ENCODE data around the gene AICDA. TPM values are rescaled to one million over a fixed set of nuclear protein-coding genes. Genes with fewer than 3 reads are reported as not detected.
A peak's percentile ranks its signal among the peaks of the same experiment; 100 is the strongest.

AICDA gene
- not detected in 2 replicates for total RNA-seq

DNA sequence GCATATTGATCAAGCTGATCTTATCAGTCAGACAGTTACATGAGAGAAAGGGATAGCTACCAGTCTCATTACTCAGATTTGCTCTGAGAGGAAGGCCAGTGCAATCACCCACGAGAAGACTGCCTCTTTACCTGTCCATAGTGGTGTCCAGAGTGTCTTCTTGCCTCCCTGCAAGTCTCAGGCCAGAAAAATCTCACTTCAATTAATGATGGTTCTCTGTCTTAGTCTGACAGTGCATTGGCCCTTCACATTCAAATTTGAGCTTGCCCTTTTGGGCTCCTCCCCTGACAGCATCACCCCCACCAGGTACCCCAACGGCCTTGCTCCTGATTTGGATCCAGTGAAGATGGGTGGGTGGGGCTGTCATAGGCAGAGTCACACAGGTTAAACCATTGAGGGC, at the start of gene AICDA:
TSS of gene AICDA (minus strand) at position 231 of the 400 bp plus-strand sequence. CDS start at position 139, 92 bp downstream.
- intact Hi-C loops (cut with micrococcal nuclease), result no loop called here

DNA sequence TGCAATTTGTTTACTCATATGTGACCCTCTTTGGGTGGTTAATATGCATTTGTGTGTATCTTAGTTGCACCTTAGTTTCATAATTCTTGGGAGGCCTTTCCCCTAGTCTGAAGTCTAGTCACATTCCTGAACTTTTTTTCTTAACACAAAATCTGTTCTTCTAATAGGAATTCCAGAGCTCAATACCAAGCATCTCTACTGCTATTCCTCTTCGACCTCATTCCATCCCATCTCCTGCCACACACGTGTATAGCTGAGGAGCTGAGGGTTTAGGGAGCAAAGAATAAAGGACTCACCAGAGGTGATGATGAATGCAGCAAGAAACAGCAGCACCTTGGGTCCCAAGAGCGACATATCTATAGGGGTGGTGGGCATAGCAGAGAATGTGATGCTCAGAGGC, 49.1 kb upstream of the AICDA start:
- Mint-ChIP-seq H3K27ac (no peak overlapping the region), H3K36me3 (ENCODE audit: low read depth) (no peaks in the 10 kb centered on the region), H3K27me3 (ENCODE audit: insufficient read depth) (peaks cover 21% of the 10 kb centered on the region), H3K4me3 (no peak overlapping the region), H3K9me3 (no peaks in the 10 kb centered on the region), H3K4me1 (ENCODE audit: low read depth) (no peaks in the 10 kb centered on the region)
- DNase-seq (ENCODE audit: low spot score), result no peak
- intact Hi-C loops (cut with micrococcal nuclease), result no loop called here

More for the DNA sequence above, at the start of gene AICDA:
- no peak within 1 kb of the TSS for H3K4me3 Mint-ChIP-seq
- H3K36me3 Mint-ChIP-seq (ENCODE audit: low read depth), result no peaks in the 10 kb centered on the region
- DNase-seq (ENCODE audit: low spot score), result no peak
- H3K27ac Mint-ChIP-seq, result no peak within 1 kb of the TSS
- H3K9me3 Mint-ChIP-seq, result no peaks in the 10 kb centered on the region
- peaks cover 10% of the 10 kb centered on the region for H3K4me1 Mint-ChIP-seq (ENCODE audit: low read depth)
- peaks cover 18% of the 10 kb centered on the region for H3K27me3 Mint-ChIP-seq (ENCODE audit: insufficient read depth)

DNA sequence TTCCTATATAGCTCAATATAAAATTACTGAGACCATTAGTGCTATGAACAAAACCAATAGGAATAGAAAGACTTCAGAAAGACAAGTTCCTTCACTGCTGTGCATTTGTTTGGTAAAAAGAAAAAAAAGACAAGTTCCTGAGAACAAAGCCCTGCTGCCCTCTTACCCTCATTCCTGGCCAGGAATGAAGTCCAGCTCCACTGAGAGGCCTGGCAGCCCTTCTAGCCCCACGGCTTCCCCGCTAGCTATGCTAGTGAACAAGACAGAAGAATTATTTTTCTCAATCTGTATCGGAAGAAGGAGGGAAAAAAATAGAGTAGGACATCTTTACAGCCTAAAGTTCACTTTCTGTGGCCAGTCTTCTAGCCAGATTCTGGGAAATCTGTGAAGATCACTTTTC, 48.4 kb upstream of the AICDA start:
- DNase-seq (ENCODE audit: low spot score), result no peak
- Mint-ChIP-seq H3K27me3 (ENCODE audit: insufficient read depth) (peaks cover 21% of the 10 kb centered on the region), H3K4me1 (ENCODE audit: low read depth) (no peaks in the 10 kb centered on the region), H3K27ac (no peak overlapping the region), H3K36me3 (ENCODE audit: low read depth) (no peaks in the 10 kb centered on the region), H3K9me3 (no peaks in the 10 kb centered on the region), H3K4me3 (no peak overlapping the region)
- intact Hi-C loops (cut with micrococcal nuclease), result no loop called here

DNA sequence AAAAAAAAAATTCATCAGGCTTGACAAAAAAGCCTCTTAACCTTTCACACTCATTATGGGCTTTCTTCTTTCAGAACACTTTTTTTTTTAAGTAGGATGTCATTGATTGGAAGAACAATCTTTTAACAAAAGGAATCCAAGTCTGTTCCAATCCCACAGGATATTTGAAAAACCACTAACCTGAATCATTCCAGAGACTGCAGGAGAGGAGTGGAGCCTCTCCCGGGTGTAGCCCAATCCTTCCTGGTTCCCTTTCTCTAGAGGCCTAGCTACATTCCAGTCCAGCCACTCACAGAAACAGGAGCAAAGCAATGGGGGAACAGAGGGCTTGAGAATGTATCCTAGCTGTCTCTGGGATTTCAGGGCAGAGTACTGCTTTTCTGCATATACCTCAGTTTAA, 45.7 kb upstream of the AICDA start:
- H3K9me3 Mint-ChIP-seq, result no peaks in the 10 kb centered on the region
- intact Hi-C loops (cut with micrococcal nuclease), result no loop called here
- no peaks in the 10 kb centered on the region for H3K4me1 Mint-ChIP-seq (ENCODE audit: low read depth)
- no peaks in the 10 kb centered on the region for H3K36me3 Mint-ChIP-seq (ENCODE audit: low read depth)
- no peak overlapping the region for H3K4me3 Mint-ChIP-seq
- DNase-seq (ENCODE audit: low spot score), result no peak
- peaks cover 30% of the 10 kb centered on the region for H3K27me3 Mint-ChIP-seq (ENCODE audit: insufficient read depth)
- H3K27ac Mint-ChIP-seq, result no peak overlapping the region

DNA sequence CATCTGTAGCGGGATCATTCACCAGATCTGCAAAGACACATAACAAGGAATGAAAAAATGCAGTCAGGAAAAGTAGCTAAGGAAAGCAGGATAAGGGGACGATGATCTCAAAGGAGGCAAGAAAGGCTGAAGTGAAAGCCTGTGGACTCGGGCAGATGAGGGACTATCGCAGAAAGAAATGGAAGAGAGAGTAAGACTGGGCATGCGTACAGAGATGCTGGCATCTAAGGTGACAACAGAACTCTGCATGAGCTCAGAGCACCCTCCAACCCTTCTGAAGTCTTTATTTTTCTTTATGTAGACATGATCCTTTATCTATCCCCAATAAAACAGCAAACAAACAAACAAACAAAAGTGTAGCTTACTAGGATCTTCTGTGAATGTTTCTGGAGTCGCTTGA, 42.8 kb upstream of the AICDA start:
- intact Hi-C loops (cut with micrococcal nuclease), result no loop called here
- Mint-ChIP-seq H3K9me3 (no peaks in the 10 kb centered on the region), H3K36me3 (ENCODE audit: low read depth) (no peaks in the 10 kb centered on the region), H3K27ac (no peak overlapping the region), H3K27me3 (ENCODE audit: insufficient read depth) (peaks cover 46% of the 10 kb centered on the region), H3K4me3 (no peak overlapping the region), H3K4me1 (ENCODE audit: low read depth) (no peaks in the 10 kb centered on the region)
- no peak for DNase-seq (ENCODE audit: low spot score)

DNA sequence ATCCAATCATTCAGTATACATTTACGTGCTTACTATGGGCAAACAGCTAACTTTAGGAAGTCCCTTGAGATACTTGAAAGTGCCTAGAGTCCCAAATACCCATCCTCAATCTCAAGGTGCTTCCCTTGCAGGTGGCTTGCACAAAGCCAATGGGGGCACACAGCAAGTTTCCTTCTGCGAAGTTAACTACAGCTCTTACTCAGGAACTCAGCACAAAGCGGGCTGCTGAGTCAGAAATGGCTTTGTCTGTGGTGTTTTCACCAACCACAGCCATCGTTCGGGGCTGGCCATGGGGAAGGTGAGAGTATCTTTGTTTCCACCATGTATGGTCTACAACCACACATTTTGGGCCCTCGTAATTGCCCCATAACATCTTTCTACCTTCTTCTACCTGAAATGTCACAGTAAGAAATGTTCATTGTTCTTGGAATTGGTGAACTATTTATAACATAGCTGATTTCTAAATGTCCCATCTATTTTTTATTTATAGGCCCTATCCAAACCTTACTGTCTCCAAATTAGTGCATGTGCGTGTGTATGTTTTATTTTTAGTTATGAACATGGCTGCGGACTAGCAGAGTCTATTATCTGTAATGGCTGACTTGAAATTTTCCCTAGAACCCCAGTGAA, 36.0 kb upstream of the AICDA start:
- H3K9me3 Mint-ChIP-seq, result peaks cover 7% of the 10 kb centered on the region
- H3K27ac Mint-ChIP-seq, result peak overlapping the region; percentile 54
- H3K4me1 Mint-ChIP-seq (ENCODE audit: low read depth), result peaks cover 45% of the 10 kb centered on the region
- H3K36me3 Mint-ChIP-seq (ENCODE audit: low read depth), result peaks cover 3% of the 10 kb centered on the region
- DNase-seq (ENCODE audit: low spot score), result peak; percentile 67
- intact Hi-C loops (cut with micrococcal nuclease), result loop anchor here (1.0 to 2.0 kb wide), 5 partner anchors 50 to 716 kb away; no protein-coding TSS in a partner anchor
- H3K4me3 Mint-ChIP-seq, result no peak overlapping the region
- H3K27me3 Mint-ChIP-seq (ENCODE audit: insufficient read depth), result peaks cover 53% of the 10 kb centered on the region

DNA sequence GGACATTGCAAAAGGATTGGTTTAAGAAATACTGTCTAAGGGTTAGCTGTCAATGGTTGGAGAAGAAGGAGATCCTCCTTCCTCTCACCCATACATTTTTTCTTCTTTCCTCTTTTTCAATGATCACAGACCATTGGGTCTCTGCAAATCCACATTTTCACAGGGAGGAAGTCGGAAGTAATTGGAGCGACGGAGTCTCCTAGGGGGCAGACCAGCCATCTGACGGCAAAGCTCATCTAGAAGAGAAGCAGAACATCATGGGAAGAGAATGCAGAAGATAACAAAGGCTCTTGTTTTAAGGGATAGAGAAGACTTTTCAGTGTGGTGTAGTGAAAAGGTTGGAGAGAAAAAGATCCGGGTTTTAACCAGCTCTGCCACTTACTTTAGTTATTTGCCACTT, 35.3 kb upstream of the AICDA start:
- H3K27ac Mint-ChIP-seq, result no peak overlapping the region
- peaks cover 3% of the 10 kb centered on the region for H3K36me3 Mint-ChIP-seq (ENCODE audit: low read depth)
- no peak for DNase-seq (ENCODE audit: low spot score)
- H3K27me3 Mint-ChIP-seq (ENCODE audit: insufficient read depth), result peaks cover 46% of the 10 kb centered on the region
- H3K4me1 Mint-ChIP-seq (ENCODE audit: low read depth), result peaks cover 46% of the 10 kb centered on the region
- peaks cover 7% of the 10 kb centered on the region for H3K9me3 Mint-ChIP-seq
- intact Hi-C loops (cut with micrococcal nuclease), result loop anchor here (1.0 to 2.0 kb wide), 5 partner anchors 51 to 717 kb away; no protein-coding TSS in a partner anchor
- H3K4me3 Mint-ChIP-seq, result no peak overlapping the region

DNA sequence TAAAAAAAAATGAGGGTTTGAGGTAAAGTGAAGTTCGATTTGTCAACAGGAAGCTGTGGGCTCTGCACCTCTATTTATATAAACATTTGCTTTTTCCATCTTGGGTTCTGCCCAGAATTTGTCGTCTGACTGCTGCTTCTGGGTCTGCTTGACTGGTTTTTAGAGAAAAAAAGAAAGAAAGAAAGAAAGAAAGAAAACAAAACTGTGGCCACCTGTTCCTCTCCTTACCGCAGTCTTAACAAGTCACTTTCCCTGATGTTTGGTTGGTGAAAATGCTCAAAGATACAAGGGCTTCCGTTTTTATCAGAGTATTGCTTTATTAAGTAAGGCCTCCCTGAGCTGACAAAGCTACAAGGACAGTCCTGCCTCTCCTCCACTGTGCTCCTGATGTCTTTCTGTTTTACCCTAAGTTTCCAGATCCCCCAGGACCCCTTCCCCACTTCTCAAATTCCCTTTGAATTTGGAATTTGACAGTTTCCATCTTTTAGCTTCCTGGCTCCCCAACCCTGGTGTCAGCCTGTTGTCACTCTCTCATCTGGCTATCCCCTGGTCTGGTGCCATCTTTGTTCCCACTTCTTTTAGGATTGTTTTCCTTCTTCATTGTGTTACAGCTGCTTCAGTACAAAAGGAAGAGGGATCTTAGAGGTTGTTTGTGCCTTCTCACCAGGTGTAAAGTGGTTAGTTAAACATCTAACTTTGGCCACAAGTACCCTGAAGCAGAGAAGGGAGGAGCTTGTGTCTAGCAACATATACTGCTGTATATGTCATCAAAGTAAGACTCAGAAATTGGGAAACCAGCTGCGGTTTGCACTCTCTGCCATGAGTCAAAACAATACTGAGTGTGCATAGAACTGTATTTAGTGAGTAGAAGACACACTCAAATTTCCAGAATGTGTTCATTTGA, 31.9 kb upstream of the AICDA start:
- H3K4me3 Mint-ChIP-seq, result peak overlapping the region; percentile 59
- peaks cover 34% of the 10 kb centered on the region for H3K27me3 Mint-ChIP-seq (ENCODE audit: insufficient read depth)
- H3K9me3 Mint-ChIP-seq, result peaks cover 7% of the 10 kb centered on the region
- peaks cover 42% of the 10 kb centered on the region for H3K4me1 Mint-ChIP-seq (ENCODE audit: low read depth)
- DNase-seq (ENCODE audit: low spot score), result peak; percentile 60
- H3K36me3 Mint-ChIP-seq (ENCODE audit: low read depth), result peaks cover 3% of the 10 kb centered on the region
- intact Hi-C loops (cut with micrococcal nuclease), result no loop called here
- H3K27ac Mint-ChIP-seq, result peak overlapping the region; percentile 33

DNA sequence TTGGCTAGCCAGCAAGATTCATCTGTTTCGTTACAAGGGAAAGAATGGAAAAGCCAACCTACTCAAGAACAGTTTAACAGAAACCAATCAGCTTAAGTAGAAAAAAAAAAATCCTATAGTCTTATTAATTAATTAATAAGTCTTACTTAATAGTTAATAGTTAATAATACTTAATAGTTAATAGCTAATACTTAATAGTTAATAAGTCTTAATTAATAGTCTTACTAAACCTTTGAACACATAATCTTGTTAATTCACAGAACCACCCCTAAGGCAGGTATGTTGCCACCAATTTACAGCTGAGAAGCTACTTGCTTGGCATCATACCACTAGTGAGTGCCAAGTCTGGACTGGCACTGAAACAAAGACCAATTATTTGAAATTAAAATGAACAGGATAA, 30.1 kb upstream of the AICDA start:
- Mint-ChIP-seq H3K27me3 (ENCODE audit: insufficient read depth) (peaks cover 37% of the 10 kb centered on the region), H3K36me3 (ENCODE audit: low read depth) (peaks cover 3% of the 10 kb centered on the region), H3K4me3 (no peak overlapping the region), H3K9me3 (peaks cover 7% of the 10 kb centered on the region), H3K27ac (no peak overlapping the region), H3K4me1 (ENCODE audit: low read depth) (peaks cover 24% of the 10 kb centered on the region)
- intact Hi-C loops (cut with micrococcal nuclease), result no loop called here
- no peak for DNase-seq (ENCODE audit: low spot score)

DNA sequence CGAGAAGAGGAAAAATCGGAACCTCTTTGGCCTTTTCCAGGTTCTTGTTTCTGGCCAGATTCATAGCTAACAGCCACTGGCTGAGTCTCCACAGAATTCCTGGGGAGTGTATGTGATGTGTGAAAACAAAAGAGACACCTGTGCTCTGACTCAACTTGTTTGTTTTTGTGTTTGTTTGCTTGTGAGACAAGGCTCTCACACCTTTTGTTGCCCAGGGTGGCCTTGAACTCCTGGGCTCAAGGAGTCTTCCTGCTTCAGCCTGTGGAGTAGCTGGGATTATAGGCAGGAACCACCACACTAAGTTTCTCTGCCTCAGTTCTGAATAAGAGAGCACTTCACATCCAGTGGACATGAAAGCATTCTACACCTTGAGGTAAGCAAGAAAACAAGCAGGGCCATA, 27.3 kb upstream of the AICDA start:
- Mint-ChIP-seq H3K27me3 (ENCODE audit: insufficient read depth) (peaks cover 49% of the 10 kb centered on the region), H3K4me3 (no peak overlapping the region), H3K9me3 (peaks cover 4% of the 10 kb centered on the region), H3K4me1 (ENCODE audit: low read depth) (peaks cover 14% of the 10 kb centered on the region), H3K36me3 (ENCODE audit: low read depth) (peaks cover 3% of the 10 kb centered on the region), H3K27ac (no peak overlapping the region)
- DNase-seq (ENCODE audit: low spot score), result no peak
- intact Hi-C loops (cut with micrococcal nuclease), result no loop called here

DNA sequence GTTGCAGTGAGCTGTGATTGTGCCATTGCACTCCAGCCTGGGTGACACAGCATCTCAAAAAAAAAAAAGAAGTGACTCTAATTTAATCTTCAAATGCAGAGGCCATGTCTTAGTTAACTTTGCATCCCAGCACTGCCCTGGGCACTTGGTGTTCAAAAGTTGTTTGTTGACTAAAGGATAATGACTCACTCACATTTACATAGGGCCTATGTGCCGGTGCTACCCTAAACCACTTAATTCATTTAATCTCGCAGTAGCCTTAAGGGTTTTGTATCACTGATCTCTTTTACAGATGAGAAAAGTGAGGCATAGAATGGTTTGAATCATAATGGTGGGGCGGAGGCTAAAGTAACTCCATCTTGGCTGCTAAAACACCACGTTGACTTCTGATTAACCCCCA, 26.3 kb upstream of the AICDA start:
- H3K4me3 Mint-ChIP-seq, result no peak overlapping the region
- no peaks in the 10 kb centered on the region for H3K36me3 Mint-ChIP-seq (ENCODE audit: low read depth)
- intact Hi-C loops (cut with micrococcal nuclease), result no loop called here
- no peak for DNase-seq (ENCODE audit: low spot score)
- H3K27ac Mint-ChIP-seq, result no peak overlapping the region
- peaks cover 57% of the 10 kb centered on the region for H3K27me3 Mint-ChIP-seq (ENCODE audit: insufficient read depth)
- peaks cover 4% of the 10 kb centered on the region for H3K4me1 Mint-ChIP-seq (ENCODE audit: low read depth)
- H3K9me3 Mint-ChIP-seq, result no peaks in the 10 kb centered on the region

DNA sequence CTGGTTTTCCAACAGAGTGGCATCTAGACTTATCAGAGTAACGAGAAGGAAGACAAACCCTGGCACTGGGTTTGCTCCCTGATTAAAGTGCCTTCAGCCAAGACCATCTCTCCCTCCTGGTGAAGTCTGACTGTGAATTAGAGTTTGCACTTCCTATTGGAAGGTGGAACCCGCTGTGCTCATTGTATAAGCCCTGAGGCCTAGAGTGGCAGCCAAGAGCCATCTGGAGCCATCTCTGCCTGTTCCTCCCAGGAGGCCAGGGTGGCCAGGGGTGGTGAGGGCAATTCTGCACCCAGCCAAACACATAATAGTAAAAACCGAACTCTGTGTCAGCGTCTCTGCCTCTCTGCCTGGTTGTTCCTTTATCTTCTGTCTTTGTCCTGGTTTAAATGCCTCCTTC, 25.0 kb upstream of the AICDA start:
- DNase-seq (ENCODE audit: low spot score), result no peak
- peaks cover 60% of the 10 kb centered on the region for H3K27me3 Mint-ChIP-seq (ENCODE audit: insufficient read depth)
- no peak overlapping the region for H3K27ac Mint-ChIP-seq
- no peak overlapping the region for H3K4me3 Mint-ChIP-seq
- no peaks in the 10 kb centered on the region for H3K4me1 Mint-ChIP-seq (ENCODE audit: low read depth)
- intact Hi-C loops (cut with micrococcal nuclease), result no loop called here
- H3K9me3 Mint-ChIP-seq, result no peaks in the 10 kb centered on the region
- no peaks in the 10 kb centered on the region for H3K36me3 Mint-ChIP-seq (ENCODE audit: low read depth)

DNA sequence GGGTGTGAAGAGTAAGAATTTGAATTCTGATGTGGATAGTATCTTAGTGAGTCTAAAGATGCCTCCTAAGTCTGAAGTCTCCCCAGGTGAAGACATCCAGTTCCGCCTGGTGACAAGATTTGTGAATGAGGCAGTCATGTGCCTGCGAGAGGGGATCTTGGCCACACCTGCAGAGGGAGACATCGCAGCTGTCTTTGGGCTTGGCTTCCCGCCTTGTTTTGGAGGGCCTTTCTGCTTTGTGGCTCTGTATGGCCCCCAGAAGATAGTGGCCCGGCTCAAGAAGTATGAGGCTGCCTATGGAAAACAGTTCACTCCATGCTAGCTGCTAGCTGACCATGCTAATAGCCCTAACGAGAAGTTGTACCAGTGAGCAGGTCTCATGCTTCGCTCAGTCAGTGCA, 24.6 kb upstream of the AICDA start:
- H3K9me3 Mint-ChIP-seq, result no peaks in the 10 kb centered on the region
- no peaks in the 10 kb centered on the region for H3K36me3 Mint-ChIP-seq (ENCODE audit: low read depth)
- intact Hi-C loops (cut with micrococcal nuclease), result no loop called here
- no peak overlapping the region for H3K4me3 Mint-ChIP-seq
- DNase-seq (ENCODE audit: low spot score), result no peak
- H3K27me3 Mint-ChIP-seq (ENCODE audit: insufficient read depth), result peaks cover 64% of the 10 kb centered on the region
- no peaks in the 10 kb centered on the region for H3K4me1 Mint-ChIP-seq (ENCODE audit: low read depth)
- H3K27ac Mint-ChIP-seq, result no peak overlapping the region
